Measurements from ENCODE around the gene GCNT4.
"Not testable (repeated sequence)": the region's sequence is repeated elsewhere in the genome, so short reads cannot be mapped to it uniquely, and the experiment has no call there.

Gene GCNT4

DNA sequence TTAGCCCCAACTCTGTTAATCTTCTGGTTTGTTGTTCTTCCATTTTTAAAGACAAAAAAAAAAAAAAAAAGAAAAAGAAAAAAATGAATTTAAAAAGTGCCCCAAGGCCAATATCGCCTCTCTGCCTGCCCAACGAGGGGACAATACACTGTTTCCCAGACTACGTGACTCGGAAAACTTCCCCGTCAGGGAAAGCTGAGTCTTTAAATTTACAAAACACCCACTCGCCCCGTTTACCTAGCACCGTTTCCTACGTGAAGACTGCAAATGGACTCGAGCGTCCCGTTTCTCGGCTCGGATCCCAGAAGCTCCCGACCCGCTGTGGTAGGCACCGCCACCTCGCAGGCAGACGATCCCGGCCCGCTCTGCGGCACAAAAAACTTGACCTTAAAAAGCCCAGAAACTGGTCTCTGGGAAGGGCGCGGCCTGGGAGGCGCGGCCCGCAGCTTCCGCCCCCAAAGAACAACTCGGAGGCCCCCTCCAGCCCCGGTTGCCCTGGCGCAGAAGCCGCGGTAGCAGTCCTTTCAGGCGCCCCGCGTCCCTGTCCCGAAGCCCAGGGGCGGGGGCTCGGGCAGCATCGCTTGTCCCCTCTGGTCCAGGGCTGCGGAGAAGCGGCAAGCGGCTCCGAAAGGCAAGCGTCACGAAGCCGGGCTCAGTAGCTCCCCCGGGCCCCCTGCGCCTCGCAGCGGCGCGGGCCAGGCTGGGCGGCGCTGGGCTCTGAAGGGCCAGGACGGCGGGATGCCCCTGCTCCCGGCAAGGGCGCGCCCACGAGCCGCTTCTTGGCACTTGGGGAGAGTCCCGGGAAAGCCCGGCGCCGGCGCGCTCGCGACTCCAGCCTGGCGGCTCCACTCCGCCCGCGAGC is at the start of gene GCNT4:
Gene GCNT4 (minus strand): TSS at position 367 of the 862 bp plus-strand sequence. CDS start 22,521 bp downstream, outside the sequence.
- no peak for FAIRE-seq

- not testable (repeated sequence) for FAIRE-seq
Measured at GRCh38 chr5:75095956-75096355, 43.6 kb upstream of the GCNT4 start.

GRCh38 chr5:75091597-75091996 is 39.2 kb upstream of the GCNT4 start:
- no peak for FAIRE-seq

GRCh38 chr5:75089662-75090061 is 37.3 kb upstream of the GCNT4 start:
- FAIRE-seq: no peak

DNA sequence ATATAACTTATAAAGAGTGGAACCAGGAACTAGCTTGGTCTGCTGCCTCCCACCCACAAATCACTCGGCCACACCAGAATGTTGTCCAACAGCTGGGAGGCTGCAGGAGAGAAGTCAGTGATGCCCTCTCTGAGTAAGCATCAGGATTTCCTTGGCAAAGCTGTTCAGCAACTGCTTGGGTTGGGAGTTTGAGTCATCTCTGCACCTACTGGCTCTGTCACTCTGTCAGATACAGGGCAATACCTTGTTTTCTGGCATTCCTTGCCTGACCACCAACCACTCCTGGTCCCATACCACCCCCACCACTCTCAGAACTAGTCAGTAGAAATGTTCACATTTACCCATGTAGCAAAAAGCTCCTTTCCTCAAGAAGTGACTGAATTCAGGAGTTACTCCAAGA is 36.8 kb upstream of the GCNT4 start:
- no peak for FAIRE-seq

DNA sequence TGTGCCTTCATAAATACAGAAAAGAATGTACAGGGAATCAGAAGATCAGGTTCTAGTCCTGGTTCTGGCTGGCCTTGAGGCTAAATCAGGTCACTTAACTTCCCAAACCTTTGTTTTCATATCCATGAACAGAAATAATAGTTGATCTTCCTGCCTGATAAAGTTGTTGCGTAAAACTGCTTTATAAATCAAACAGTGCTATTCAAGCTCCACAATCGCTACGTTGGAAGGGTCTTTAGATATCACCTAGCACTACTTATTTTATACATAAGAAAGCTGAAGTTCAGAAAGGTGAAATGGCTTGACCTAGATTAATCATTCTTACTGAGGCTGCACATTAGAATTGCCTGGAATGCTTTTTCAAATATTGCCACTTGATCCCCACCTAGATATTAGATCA is 36.3 kb upstream of the GCNT4 start:
- no peak for FAIRE-seq

GRCh38 chr5:75081510-75081909 is 29.2 kb upstream of the GCNT4 start:
- FAIRE-seq: no peak

DNA sequence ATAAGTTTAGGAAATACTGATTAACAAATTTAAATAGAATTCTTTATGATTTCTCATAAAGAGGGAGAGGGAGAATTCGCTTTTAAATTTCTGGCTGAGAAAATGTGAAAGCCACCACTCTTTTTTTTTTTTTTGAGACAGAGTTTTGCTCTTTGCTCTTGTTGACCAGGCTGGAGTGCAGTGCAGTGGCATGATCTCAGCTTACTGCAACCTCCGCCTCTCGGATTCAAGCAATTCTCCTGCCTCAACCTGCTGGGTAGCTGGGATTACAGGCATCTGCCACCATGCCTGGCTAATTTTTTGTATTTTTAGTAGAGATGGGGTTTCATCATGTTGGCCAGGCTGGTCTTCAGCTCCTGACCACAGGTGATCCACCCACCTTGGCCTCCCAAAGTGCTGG is 27.0 kb upstream of the GCNT4 start:
- FAIRE-seq: not testable (repeated sequence)

DNA sequence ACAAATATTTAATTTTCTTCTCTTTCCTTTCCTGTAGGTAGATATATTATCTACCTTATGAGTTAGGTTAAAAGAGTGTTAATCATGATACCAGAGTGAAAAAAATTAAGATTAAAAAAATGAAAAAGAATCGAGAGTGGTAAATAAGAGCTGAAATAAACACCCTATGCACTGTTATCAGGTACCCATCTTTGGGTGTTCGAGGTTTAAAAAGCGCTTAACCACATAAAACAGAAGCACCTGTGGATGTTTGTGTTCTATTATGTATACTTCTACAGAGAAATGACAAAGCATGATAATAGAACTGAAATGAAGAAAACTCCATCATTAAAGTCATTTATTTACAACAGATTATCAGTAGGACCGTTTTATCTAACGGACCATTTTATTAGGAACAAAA is 25.7 kb upstream of the GCNT4 start:
- FAIRE-seq: no peak

DNA sequence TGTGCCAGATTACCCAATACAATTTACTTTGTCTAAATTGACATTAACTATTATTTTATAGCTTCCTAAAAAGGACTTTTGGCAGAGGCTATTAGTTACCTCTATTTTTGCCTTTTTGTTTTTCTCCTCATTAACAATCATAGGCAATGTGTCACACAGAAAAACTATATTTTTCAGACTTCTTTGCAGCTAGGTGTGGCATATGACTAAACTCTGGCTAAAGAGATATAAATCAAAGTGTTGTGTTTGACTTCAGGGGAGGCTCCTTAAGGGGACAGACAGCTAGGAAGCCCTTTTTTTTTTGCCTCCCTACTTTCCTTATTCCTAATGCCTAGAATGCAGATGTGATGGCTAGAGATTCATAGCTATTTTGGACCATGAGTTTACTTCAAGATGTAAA is 19.7 kb upstream of the GCNT4 start:
- no peak for FAIRE-seq

- FAIRE-seq: peak; percentile 12
Measured at GRCh38 chr5:75071100-75071499, 18.7 kb upstream of the GCNT4 start.

- FAIRE-seq: no peak
Measured at GRCh38 chr5:75067434-75067833, 15.1 kb upstream of the GCNT4 start.

DNA sequence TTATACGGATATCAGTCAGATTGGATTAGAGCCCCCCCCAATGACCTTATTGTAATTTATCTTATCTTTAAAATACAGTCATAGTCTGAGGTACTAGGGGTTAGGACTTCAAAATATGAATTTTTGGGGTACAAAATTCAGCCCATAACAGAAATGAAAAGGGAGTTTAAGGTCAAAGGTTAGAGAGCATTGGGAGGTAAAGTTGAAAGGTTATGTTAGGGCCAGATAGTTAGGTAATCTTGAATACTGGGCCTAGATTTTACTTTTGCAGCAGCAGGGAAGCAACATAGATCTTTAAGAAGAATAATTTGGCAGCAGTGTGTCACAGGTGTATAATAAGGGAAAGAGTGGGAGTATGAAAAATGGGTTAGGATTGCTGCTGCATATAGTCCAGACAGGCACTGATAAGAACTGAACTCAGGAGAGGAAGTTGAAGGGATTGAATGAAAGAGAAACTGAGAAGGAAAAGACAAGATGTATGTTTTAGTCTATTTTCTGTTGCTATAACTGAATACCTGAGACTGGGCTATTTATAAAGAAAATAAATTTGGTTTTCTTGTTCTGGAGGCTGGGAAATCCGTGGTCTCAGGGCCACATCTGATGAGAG is 10.7 kb upstream of the GCNT4 start:
- FAIRE-seq: no peak

- no peak for FAIRE-seq
Measured at GRCh38 chr5:75059912-75060545, 7.7 kb upstream of the GCNT4 start.

DNA sequence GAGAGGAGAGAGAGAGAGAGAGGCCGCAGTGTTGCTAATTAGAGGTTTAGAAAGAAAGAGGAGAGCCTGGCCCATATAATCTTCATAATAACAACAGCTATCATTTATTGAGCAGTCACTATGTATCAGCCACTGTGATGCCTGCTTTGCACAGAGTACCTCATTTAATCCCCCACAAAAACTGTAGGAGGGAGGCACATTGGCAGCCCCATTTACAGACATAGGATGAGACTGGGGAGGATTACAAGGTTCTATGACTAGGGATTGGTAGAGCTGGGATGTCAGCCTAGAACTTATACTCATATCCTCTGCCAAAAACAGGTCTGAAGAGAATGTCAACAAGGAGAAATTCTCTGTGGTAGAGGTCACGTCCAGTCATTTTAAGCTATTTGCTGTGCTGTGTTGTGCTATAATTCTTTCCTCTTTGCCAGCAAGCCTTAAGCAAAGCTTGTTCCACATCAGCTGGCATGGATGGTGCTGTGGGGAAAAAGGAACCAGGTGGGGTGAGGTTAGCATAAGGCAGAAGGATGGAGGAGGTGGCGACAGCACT is 6.7 kb upstream of the GCNT4 start:
- FAIRE-seq: no peak

DNA sequence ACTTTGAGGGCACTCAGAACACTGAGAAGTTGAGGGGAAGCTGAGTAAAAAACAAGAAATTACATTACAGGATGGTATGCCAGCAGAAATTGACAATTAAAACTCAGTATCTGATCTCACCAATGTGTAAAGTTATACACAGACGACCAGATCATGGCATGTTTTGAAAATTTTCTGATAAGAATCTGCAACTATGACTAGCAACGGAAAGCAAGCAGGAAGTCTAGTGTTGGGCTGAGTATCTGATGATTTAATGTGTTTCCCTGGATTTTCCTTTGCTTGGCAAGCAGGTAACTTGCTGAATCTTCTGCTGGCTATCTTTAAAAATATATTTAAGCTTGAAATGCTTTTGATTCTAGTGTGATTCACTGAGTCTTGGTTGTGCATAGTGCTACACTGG is 5.2 kb upstream of the GCNT4 start:
- no peak for FAIRE-seq

DNA sequence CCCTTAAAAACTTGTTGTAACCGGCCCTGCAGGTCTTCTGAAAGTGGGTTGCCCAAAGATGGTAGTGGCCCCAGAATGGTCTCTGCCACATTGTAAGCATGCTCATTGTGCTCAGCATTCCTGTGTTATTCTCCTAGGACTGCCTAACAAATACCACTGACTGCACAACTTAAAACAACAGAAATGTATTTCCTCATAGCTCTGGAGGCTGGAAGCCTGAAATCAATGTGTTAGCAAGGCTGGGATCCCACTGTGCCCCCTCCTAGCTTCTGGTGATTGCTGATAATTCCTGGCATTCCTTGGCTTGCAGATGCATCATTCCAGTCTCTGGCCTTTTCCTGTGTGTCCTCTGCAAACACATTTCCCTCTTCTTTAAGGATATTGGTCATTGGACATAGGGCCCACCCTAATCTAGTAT is 3.4 kb upstream of the GCNT4 start:
- FAIRE-seq: no peak

GRCh38 chr5:75054134-75054930 is 2.0 kb upstream of the GCNT4 start:
- no peak for FAIRE-seq

- no peak for FAIRE-seq
Measured at GRCh38 chr5:75053304-75054133, 1.2 kb upstream of the GCNT4 start.

DNA sequence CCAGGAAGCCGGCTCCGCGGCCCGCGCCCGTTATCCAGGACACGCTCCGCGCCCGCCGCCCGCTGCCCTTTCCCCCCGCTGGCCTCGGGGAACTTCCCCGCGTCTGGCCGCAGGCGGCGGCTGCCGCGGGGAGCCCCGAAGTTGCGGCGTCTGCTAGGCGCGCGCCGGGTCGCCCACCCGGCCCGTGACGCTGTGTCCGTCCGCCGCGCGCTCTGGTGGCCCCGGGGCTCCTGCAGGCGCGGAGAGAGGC is 621 bp upstream of the GCNT4 start:
- FAIRE-seq: no peak

- FAIRE-seq: no peak
Measured at GRCh38 chr5:75051217-75051751, 1.1 kb downstream of the GCNT4 start.

GRCh38 chr5:75050415-75050814 is 1.9 kb downstream of the GCNT4 start:
- no peak for FAIRE-seq

Measured in endometrium (tissue), 2 donors.